Testis (tissue), 2 donors: ENCODE measurements around the gene NUBP2.

Source experiments
- POLR2A ChIP-seq: fragments of 450-650 bp; IDR thresholded peaks from one replicate; pipeline ENCODE4 v1.6.1; 2017; ENCODE audit warnings: antibody characterized with exemption, mild to moderate bottlenecking, moderate library complexity
- TF ChIP-seq, protein P1 (sequence below), 3 experiments: fragments of 450-650 bp in 2 of 3; fragments of 200-600 bp in 1 of 3; sonication (generic) in 1 of 3; IDR thresholded peaks; one replicate each; pipeline ENCODE4 v1.5.1; 2016 to 2019; ENCODE audit warnings: antibody characterized with exemption in 3 of 3, mild to moderate bottlenecking in 2 of 3, moderate library complexity in 1 of 3

DNA sequence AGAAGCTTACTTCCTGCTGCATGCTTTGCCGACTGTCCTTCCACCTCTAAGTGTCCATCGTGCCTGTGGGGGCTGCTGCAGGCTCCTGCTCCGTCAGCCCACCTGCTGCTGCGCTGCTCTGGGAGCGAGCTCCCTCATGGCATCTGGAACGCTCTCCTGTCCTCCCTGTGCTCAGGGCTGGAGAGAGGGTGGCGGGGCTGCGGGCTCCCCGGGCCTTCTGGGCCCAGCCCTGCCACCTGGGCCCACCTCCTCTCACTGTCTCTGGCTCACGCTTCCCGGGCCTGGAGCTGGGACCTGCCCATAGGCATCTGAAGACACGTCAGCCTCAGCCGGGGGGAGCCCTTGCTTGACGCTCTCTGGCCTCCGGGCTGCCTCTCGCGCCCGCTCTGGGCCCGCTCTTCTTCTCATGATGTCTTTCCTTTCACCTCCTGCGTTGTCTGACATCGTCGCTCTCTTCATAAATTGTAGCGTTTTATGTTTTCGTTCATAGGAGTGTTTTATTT, 38.4 kb upstream of the NUBP2 start:
- TF ChIP-seq, protein P1, sequence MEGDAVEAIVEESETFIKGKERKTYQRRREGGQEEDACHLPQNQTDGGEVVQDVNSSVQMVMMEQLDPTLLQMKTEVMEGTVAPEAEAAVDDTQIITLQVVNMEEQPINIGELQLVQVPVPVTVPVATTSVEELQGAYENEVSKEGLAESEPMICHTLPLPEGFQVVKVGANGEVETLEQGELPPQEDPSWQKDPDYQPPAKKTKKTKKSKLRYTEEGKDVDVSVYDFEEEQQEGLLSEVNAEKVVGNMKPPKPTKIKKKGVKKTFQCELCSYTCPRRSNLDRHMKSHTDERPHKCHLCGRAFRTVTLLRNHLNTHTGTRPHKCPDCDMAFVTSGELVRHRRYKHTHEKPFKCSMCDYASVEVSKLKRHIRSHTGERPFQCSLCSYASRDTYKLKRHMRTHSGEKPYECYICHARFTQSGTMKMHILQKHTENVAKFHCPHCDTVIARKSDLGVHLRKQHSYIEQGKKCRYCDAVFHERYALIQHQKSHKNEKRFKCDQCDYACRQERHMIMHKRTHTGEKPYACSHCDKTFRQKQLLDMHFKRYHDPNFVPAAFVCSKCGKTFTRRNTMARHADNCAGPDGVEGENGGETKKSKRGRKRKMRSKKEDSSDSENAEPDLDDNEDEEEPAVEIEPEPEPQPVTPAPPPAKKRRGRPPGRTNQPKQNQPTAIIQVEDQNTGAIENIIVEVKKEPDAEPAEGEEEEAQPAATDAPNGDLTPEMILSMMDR (IDR thresholded peaks at IDR 0.05): no peak
- no peak for TF ChIP-seq POLR2A
